K562 (cell line): ENCODE data around the gene SORCS2. TPM values are rescaled to one million over a fixed set of nuclear protein-coding genes. Genes with fewer than 3 reads are reported as not detected.

Experiments
- ATAC-seq: fragments of 200-7000 bp; cut with Tn5 transposase; 3 replicates; pipeline ENCODE4 v1.9.1; 2020; ENCODE audit warnings: moderate library complexity
- BruUV-seq: library from RNA; stranded (reverse); fragments of 400-500 nt; replicated peaks from 2 replicates; lab custom pipeline; 2021; lab: Mats Ljungman, UMichigan
- CTCF ChIA-PET: fragments of 300-600 bp; formaldehyde crosslinking; extraction: SDS; loops from one replicate; lab custom pipeline; 2021; ENCODE audit warnings: low intra/inter-chr PET ratio; lab: Yijun Ruan, JAX
- POLR2A ChIA-PET: fragments of 300-600, 350-650 bp; sonication (Branson Sonifier 250); formaldehyde crosslinking; extraction: SDS; loops from one replicate; lab custom pipeline; 2021; ENCODE audit warnings: antibody characterized with exemption, inconsistent platforms; lab: Yijun Ruan, JAX
- DNase-seq, 4 experiments: peaks; one replicate each; pipeline versions ENCODE4 v3.0.0 to v3.0.0-alpha.2; 2011 to 2018; ENCODE audit warnings: low spot score in 3 of 4, mixed read lengths in 3 of 4; ENCODE audit errors: extremely low read depth in 1 of 4
- FAIRE-seq: peaks from 2 replicates; lab custom pipeline; 2011; peaks lifted over from hg19 to GRCh38; lab: Jason Lieb, UNC
- H2AFZ ChIP-seq: 2 replicates; pipeline ENCODE4 v1.6.0; 2011; ENCODE audit warnings: low read depth, low read length, control low read depth, inconsistent platforms
- H3K27ac ChIP-seq: fragments of 200-600 bp; 3 replicates; pipeline ENCODE4 v1.8.0; 2011; ENCODE audit warnings: low read depth, mild to moderate bottlenecking, control low read depth, inconsistent platforms, low read length, moderate library complexity, mixed read lengths; ENCODE audit errors: extremely low read depth
- H3K27me3 ChIP-seq, 2 experiments: fragments of 300-600 bp in 1 of 2; 2 replicates in 1 of 2; 3 replicates in 1 of 2; pipeline versions ENCODE4 v1.6.0 to v1.8.0; 2011; ENCODE audit warnings: inconsistent platforms in 2 of 2, low read length in 2 of 2, mild to moderate bottlenecking in 1 of 2, mixed read lengths in 1 of 2, moderate library complexity in 1 of 2; ENCODE audit not compliant: control insufficient read depth in 2 of 2, insufficient read depth in 2 of 2
- H3K36me3 ChIP-seq: fragments of 300-600 bp; 3 replicates; pipeline ENCODE4 v1.8.0; 2011; ENCODE audit warnings: mild to moderate bottlenecking, low read length, inconsistent platforms; ENCODE audit not compliant: control insufficient read depth, insufficient read depth
- H3K4me1 ChIP-seq, 2 experiments: fragments of 200-600 bp in 1 of 2; replicated peaks in 1 of 2; 2 replicates in 1 of 2; 3 replicates in 1 of 2; pipeline versions ENCODE4 v1.5.1 to v1.8.0; 2011; ENCODE audit warnings: inconsistent platforms in 2 of 2, low read length in 2 of 2, mild to moderate bottlenecking in 1 of 2, mixed read lengths in 1 of 2, moderate library complexity in 1 of 2; ENCODE audit not compliant: control insufficient read depth in 2 of 2, insufficient read depth in 2 of 2
- H3K4me2 ChIP-seq: 2 replicates; pipeline ENCODE4 v1.6.1; 2011; ENCODE audit warnings: low read length, control low read depth, inconsistent platforms, mixed read lengths; ENCODE audit not compliant: insufficient read depth
- H3K4me3 ChIP-seq: fragments of 200-600 bp; sonication (generic), shearing (Covaris generic); 2 replicates; pipeline ENCODE4 v1.5.1; 2016; ENCODE audit warnings: control low read depth, inconsistent platforms
- H3K79me2 ChIP-seq: fragments of 200-600 bp; 3 replicates; pipeline ENCODE4 v1.8.0; 2011; ENCODE audit warnings: low read length, inconsistent platforms; ENCODE audit not compliant: control insufficient read depth, insufficient read depth
- H3K9ac ChIP-seq, 2 experiments: 2 replicates each; pipeline versions ENCODE4 v1.6.0 to v1.6.1; 2011; ENCODE audit warnings: low read depth in 2 of 2, low read length in 2 of 2, control low read depth in 1 of 2, inconsistent platforms in 1 of 2, mild to moderate bottlenecking in 1 of 2, mixed read lengths in 1 of 2; ENCODE audit not compliant: insufficient read depth in 1 of 2
- H3K9me1 ChIP-seq: one replicate; pipeline ENCODE4 v1.6.0; 2011; ENCODE audit warnings: inconsistent platforms, mild to moderate bottlenecking, low read length, moderate library complexity; ENCODE audit not compliant: control insufficient read depth, insufficient read depth
- H3K9me3 ChIP-seq: replicated peaks from 2 replicates; pipeline ENCODE4 v1.5.1; 2011; ENCODE audit warnings: low read depth, low read length, inconsistent platforms; ENCODE audit not compliant: control insufficient read depth, insufficient read depth
- H4K20me1 ChIP-seq: replicated peaks from 2 replicates; pipeline ENCODE4 v1.6.1; 2011; ENCODE audit warnings: low read length, inconsistent platforms, mixed read lengths; ENCODE audit not compliant: control insufficient read depth, insufficient read depth
- GABPB2 ChIP-seq: fragments of 250-450 bp; sonication (Bioruptor Pico); conservative IDR thresholded peaks from 2 replicates; pipeline ENCODE4 v1.5.1; 2021; ENCODE audit warnings: mild to moderate bottlenecking
- MECOM ChIP-seq: fragments of 250-450 bp; sonication (Bioruptor Pico); IDR thresholded peaks from 2 replicates; pipeline ENCODE4 v1.8.0; 2022; ENCODE audit warnings: inconsistent platforms
- MXD1 ChIP-seq: fragments of 250-450 bp; sonication (Bioruptor Pico); IDR thresholded peaks from 2 replicates; pipeline ENCODE4 v1.8.0; 2021; ENCODE audit warnings: borderline replicate concordance, mild to moderate bottlenecking, moderate library complexity; ENCODE audit not compliant: poor library complexity, severe bottlenecking
- SMAD3 ChIP-seq: fragments of 450-650 bp; formaldehyde crosslinking; conservative IDR thresholded peaks from 2 replicates; pipeline ENCODE4 v1.4.0; 2020; ENCODE audit warnings: mild to moderate bottlenecking
- TAL1 ChIP-seq: fragments of 450-650 bp; IDR thresholded peaks from 2 replicates; pipeline ENCODE4 v1.6.1; 2016; ENCODE audit warnings: mild to moderate bottlenecking
- ZNF644 ChIP-seq: fragments of 200-800 bp; sonication (Bioruptor generic); IDR thresholded peaks from 2 replicates; pipeline ENCODE4 v1.6.1; 2016; ENCODE audit warnings: low read depth, missing genetic modification characterization, missing compliant biosample characterization
- ZSCAN29 ChIP-seq: fragments of 450-650 bp; IDR thresholded peaks from 2 replicates; pipeline ENCODE4 v1.6.1; 2017
- WGBS: fragments of 100-300 bp; shearing (Covaris generic); methylation state at CpG from one replicate; pipeline ENCODE4 v1.1.6; 2016; ENCODE audit warnings: low coverage, mixed read lengths; ENCODE audit not compliant: insufficient coverage; ENCODE audit errors: missing lambda C conversion rate; 5-methylcytosine and 5-hydroxymethylcytosine counted together
- in situ Hi-C: fragments of 300-500 bp; cut with MboI; formaldehyde crosslinking; loops from 4 replicates; pipeline ENCODE4 v1.15.0; 2018; ENCODE audit warnings: inconsistent platforms, mixed read lengths
- intact Hi-C: fragments of 100-400 bp; cut with micrococcal nuclease; formaldehyde crosslinking; loops from 2 replicates; pipeline ENCODE4 v1.14.2; 2022
- polyA plus RNA-seq, 8 experiments: library from polyadenylated mRNA; depleted of rRNA in 4 of 8; stranded (reverse) in 5 of 8; unstranded in 3 of 8; fragments of >200 nt; fragmentation: Nextera tagmentation in 2 of 8; fragmentation: Illumina TruSeq in 1 of 8; extraction: Ambion mirVana in 2 of 8; extraction: Trizol in 1 of 8; gene quantifications; 2 replicates each; pipeline versions ENCODE4 v1.2.1 to v1.2.3, GENCODE V29; 2011 to 2014; ENCODE audit warnings: inconsistent platforms in 1 of 8, missing spikeins in 1 of 8
- total RNA-seq, 7 experiments: library from RNA; depleted of rRNA in 6 of 7; stranded (reverse); fragments of >200 nt in 6 of 7; fragmentation: Illumina TruSeq in 2 of 7; extraction: Trizol in 2 of 7; gene quantifications; 2 replicates each; pipeline versions ENCODE4 v1.2.1 to v1.2.3, GENCODE V29; 2011 to 2021; ENCODE audit warnings: low replicate concordance in 1 of 7

Gene SORCS2
- total and polyA plus RNA-seq, 9 of the 15 experiments (the other 6 are each of a cell fraction or from before 2014, with no cell fraction given) = not detected

DNA sequence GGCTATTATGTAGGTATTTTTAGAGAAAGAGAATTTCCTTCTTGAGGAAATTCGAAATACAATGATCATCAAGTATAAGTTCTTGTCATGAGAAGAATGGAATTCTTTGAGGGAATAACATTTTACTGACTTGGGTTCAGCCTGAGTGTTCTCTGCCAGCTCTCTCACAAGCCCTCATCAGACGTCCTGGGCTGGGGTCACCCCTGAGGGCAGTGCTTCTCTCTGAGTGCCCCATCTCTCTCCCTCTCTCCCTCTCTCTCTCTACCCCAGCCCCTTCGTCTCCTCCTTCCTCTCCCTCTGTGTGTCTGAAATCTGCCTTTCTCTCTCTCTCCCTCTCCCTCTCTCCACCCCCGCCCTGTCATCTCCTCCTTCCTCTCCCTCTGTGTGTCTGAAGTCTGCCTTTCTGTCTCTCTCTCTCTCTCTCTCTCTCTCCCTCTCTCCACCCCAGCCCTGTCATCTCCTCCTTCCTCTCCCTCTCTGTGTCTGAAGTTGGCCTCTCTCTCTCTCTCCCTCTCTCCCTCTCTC is 484.1 kb downstream of the SORCS2 start:
- Histone ChIP-seq H3K27ac (no peak overlapping the region), H3K9me3 (no peaks in the 10 kb centered on the region), H3K36me3 (no peaks in the 10 kb centered on the region), H3K4me2 (no peak overlapping the region), H2AFZ (no peak overlapping the region)
- 0% methylated on average over 2 of the region's 4 CpGs for WGBS
- no peak for FAIRE-seq
- ATAC-seq = no peak
- intact Hi-C loops = no loop called here
- TF ChIP-seq ZNF644 (tag) = no peak
- TF ChIP-seq, all 486 proteins: peak for 0
- no peak for DNase-seq
- Histone ChIP-seq H3K4me1 (no peaks in the 10 kb centered on the region), H3K79me2 (no peaks in the 10 kb centered on the region), H3K9me1 (no peaks in the 10 kb centered on the region), H3K9ac (no peak overlapping the region), H3K27me3 (peaks cover 3 to 36% of the 10 kb centered on the region in 2 experiments; a peak in 4 of 5 replicates), H4K20me1 (no peaks in the 10 kb centered on the region), H3K4me3 (no peak overlapping the region)
- in situ Hi-C loops = no loop called here
- CTCF ChIA-PET = no interaction called here
- POLR2A ChIA-PET = interaction anchor here (0.7 kb wide), 1 partner anchor 143 kb away, joined by 4 read pairs; no protein-coding TSS in a partner anchor
- BruUV-seq = no TSS peak

DNA sequence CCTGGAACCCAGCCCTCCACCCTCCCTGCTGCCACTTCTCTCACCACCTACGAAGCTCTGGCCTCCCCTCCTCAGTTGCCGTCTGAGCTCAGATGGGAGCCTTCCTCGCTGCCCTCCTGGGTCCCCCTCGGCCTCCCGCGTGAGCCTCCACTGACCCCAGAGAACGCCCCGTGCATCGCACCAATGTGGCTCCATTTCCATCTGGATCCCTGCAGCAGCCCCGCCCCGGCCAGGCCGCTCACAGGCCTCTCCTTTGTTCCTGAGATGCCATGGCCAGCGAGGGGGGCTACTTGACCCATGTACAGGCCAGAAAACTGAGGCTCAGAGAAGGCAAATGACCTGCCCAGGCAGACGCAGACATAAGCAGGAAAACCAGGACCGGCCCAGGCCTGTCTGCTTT is 484.7 kb downstream of the SORCS2 start:
- FAIRE-seq (no peak), DNase-seq (no peak), ATAC-seq (no peak)
- Histone ChIP-seq H3K79me2 (no peaks in the 10 kb centered on the region), H3K9ac (no peak overlapping the region), H4K20me1 (no peaks in the 10 kb centered on the region), H3K27ac (no peak overlapping the region), H3K27me3 (peaks cover 3 to 39% of the 10 kb centered on the region in 2 experiments; a peak in 4 of 5 replicates), H3K9me1 (no peaks in the 10 kb centered on the region), H2AFZ (no peak overlapping the region), H3K9me3 (no peaks in the 10 kb centered on the region), H3K4me3 (no peak overlapping the region), H3K36me3 (no peaks in the 10 kb centered on the region), H3K4me2 (no peak overlapping the region), H3K4me1 (no peaks in the 10 kb centered on the region)
- ChIA-PET POLR2A (interaction anchor here (0.6 kb wide), 1 partner anchor 37 kb away, joined by 4 read pairs; no protein-coding TSS in a partner anchor), CTCF (no interaction called here)
- BruUV-seq = no TSS peak
- under 1% methylated on average over 14 of the region's 15 CpGs for WGBS
- intact Hi-C loops (no loop called here), in situ Hi-C loops (no loop called here)
- no peak for TF ChIP-seq ZSCAN29
- TF ChIP-seq TAL1 = no peak
- TF ChIP-seq SMAD3 (CRISPR knock-in tag) = no peak
- no peak for TF ChIP-seq MECOM (CRISPR knock-in tag)
- TF ChIP-seq GABPB2 = no peak
- no peak for TF ChIP-seq MXD1 (CRISPR knock-in tag)
